SJCRH30 (cell line): ENCODE measurements around the gene GTF2H4. TPM values are rescaled to one million over a fixed set of nuclear protein-coding genes. Genes with fewer than 3 reads are reported as not detected.
"Not testable (repeated sequence)": the region's sequence is repeated elsewhere in the genome, so short reads cannot be mapped to it uniquely, and the experiment has no call there.

ENCODE experiments used
- DNase-seq, 2 experiments: peaks; one replicate each; pipeline ENCODE4 v3.0.0-alpha.2; 2015 to 2020
- H3K27ac ChIP-seq: fragments of 250-450 bp; sonication (Bioruptor Pico); 2 replicates; pipeline ENCODE4 v1.5.1; 2020; ENCODE audit warnings: mild to moderate bottlenecking, moderate library complexity
- H3K27me3 ChIP-seq: fragments of 250-450 bp; sonication (Bioruptor Pico); 2 replicates; pipeline ENCODE4 v1.5.1; 2020; ENCODE audit warnings: mild to moderate bottlenecking, moderate library complexity
- H3K36me3 ChIP-seq: fragments of 250-450 bp; sonication (Bioruptor Pico); 2 replicates; pipeline ENCODE4 v1.5.1; 2020; ENCODE audit warnings: mild to moderate bottlenecking, moderate library complexity
- H3K4me1 ChIP-seq: fragments of 250-450 bp; sonication (Bioruptor Pico); 2 replicates; pipeline ENCODE4 v1.5.1; 2020; ENCODE audit warnings: mild to moderate bottlenecking, moderate library complexity
- H3K4me3 ChIP-seq: fragments of 250-450 bp; sonication (Bioruptor Pico); 2 replicates; pipeline ENCODE4 v1.5.1; 2020; ENCODE audit warnings: mild to moderate bottlenecking, moderate library complexity
- H3K9me3 ChIP-seq: fragments of 250-450 bp; sonication (Bioruptor Pico); replicated peaks from 2 replicates; pipeline ENCODE4 v1.5.1; 2020; ENCODE audit warnings: mild to moderate bottlenecking, moderate library complexity
- total RNA-seq: library from RNA; depleted of rRNA; stranded (reverse); fragments of >200 nt; shearing (Covaris generic); gene quantifications from 2 replicates; pipeline ENCODE4 v1.2.3, GENCODE V29; 2014

Gene GTF2H4
- total RNA-seq, 1 experiment from 2014 or later: 24.2 TPM

- DNase-seq: peak; percentile 36 to 72
- Histone ChIP-seq H3K9me3 (no peaks in the 10 kb centered on the region), H3K4me1 (peaks cover 7% of the 10 kb centered on the region), H3K27ac (no peak overlapping the region), H3K4me3 (no peak overlapping the region), H3K27me3 (no peaks in the 10 kb centered on the region), H3K36me3 (peaks cover 8% of the 10 kb centered on the region)
These were observed 7.6 kb downstream of the GTF2H4 start for GRCh38 chr6:30915591-30915946.

- Histone ChIP-seq H3K36me3 (peaks cover 12% of the 10 kb centered on the region), H3K4me1 (peaks cover 7% of the 10 kb centered on the region), H3K9me3 (no peaks in the 10 kb centered on the region), H3K4me3 (no peak overlapping the region), H3K27me3 (no peaks in the 10 kb centered on the region), H3K27ac (no peak overlapping the region)
- no peak for DNase-seq
These were observed 9.0 kb downstream of the GTF2H4 start for GRCh38 chr6:30917041-30917440.

- Histone ChIP-seq H3K4me1 (peaks cover 7% of the 10 kb centered on the region), H3K36me3 (peaks cover 12% of the 10 kb centered on the region), H3K4me3 (no peak overlapping the region), H3K9me3 (no peaks in the 10 kb centered on the region), H3K27ac (no peak overlapping the region), H3K27me3 (no peaks in the 10 kb centered on the region)
- DNase-seq: no peak
These were observed 9.5 kb downstream of the GTF2H4 start for GRCh38 chr6:30917487-30917886.

GRCh38 chr6:30918670-30919069, 10.7 kb downstream of the GTF2H4 start:
- no peaks in the 10 kb centered on the region for H3K27me3 ChIP-seq
- no peak overlapping the region for H3K4me3 ChIP-seq
- peaks cover 7% of the 10 kb centered on the region for H3K4me1 ChIP-seq
- H3K36me3 ChIP-seq: peaks cover 12% of the 10 kb centered on the region
- H3K27ac ChIP-seq: no peak overlapping the region
- no peak for DNase-seq
- no peaks in the 10 kb centered on the region for H3K9me3 ChIP-seq

- peaks cover 23% of the 10 kb centered on the region for H3K36me3 ChIP-seq
- no peaks in the 10 kb centered on the region for H3K27me3 ChIP-seq
- no peak overlapping the region for H3K27ac ChIP-seq
- no peak overlapping the region for H3K4me3 ChIP-seq
- no peaks in the 10 kb centered on the region for H3K9me3 ChIP-seq
- DNase-seq: no peak
- H3K4me1 ChIP-seq: no peaks in the 10 kb centered on the region
These were observed 14.4 kb downstream of the GTF2H4 start for GRCh38 chr6:30922447-30922852.

GRCh38 chr6:30924040-30924627, 16.1 kb downstream of the GTF2H4 start:
- not testable (repeated sequence) for H3K9me3 ChIP-seq, H3K4me3 ChIP-seq, H3K27me3 ChIP-seq, H3K27ac ChIP-seq, DNase-seq, H3K4me1 ChIP-seq
- H3K36me3 ChIP-seq: peaks cover 22% of the 10 kb centered on the region

- Histone ChIP-seq H3K36me3 (peaks cover 13% of the 10 kb centered on the region), H3K27me3 (no peaks in the 10 kb centered on the region), H3K27ac (no peak overlapping the region), H3K4me3 (no peak overlapping the region), H3K9me3 (no peaks in the 10 kb centered on the region), H3K4me1 (no peaks in the 10 kb centered on the region)
- DNase-seq: no peak
These were observed 18.6 kb downstream of the GTF2H4 start for GRCh38 chr6:30926644-30927043.

- not testable (repeated sequence) for DNase-seq, H3K27me3 ChIP-seq, H3K9me3 ChIP-seq, H3K27ac ChIP-seq, H3K4me1 ChIP-seq, H3K4me3 ChIP-seq
- H3K36me3 ChIP-seq: peaks cover 13% of the 10 kb centered on the region
These were observed 19.1 kb downstream of the GTF2H4 start for GRCh38 chr6:30927080-30927479.

- H3K4me3 ChIP-seq: no peak overlapping the region
- no peaks in the 10 kb centered on the region for H3K9me3 ChIP-seq
- no peak for DNase-seq
- no peak overlapping the region for H3K27ac ChIP-seq
- peaks cover 13% of the 10 kb centered on the region for H3K36me3 ChIP-seq
- H3K27me3 ChIP-seq: no peaks in the 10 kb centered on the region
- H3K4me1 ChIP-seq: no peaks in the 10 kb centered on the region
These were observed 20.7 kb downstream of the GTF2H4 start for GRCh38 chr6:30928677-30929076.

GRCh38 chr6:30930506-30930905, 22.5 kb downstream of the GTF2H4 start:
- H3K9me3 ChIP-seq: no peaks in the 10 kb centered on the region
- no peak overlapping the region for H3K27ac ChIP-seq
- no peak overlapping the region for H3K4me3 ChIP-seq
- peaks cover 12% of the 10 kb centered on the region for H3K36me3 ChIP-seq
- no peaks in the 10 kb centered on the region for H3K4me1 ChIP-seq
- H3K27me3 ChIP-seq: no peaks in the 10 kb centered on the region
- no peak for DNase-seq

- no peak overlapping the region for H3K27ac ChIP-seq
- H3K36me3 ChIP-seq: peaks cover 4% of the 10 kb centered on the region
- H3K4me3 ChIP-seq: no peak overlapping the region
- H3K27me3 ChIP-seq: no peaks in the 10 kb centered on the region
- H3K4me1 ChIP-seq: no peaks in the 10 kb centered on the region
- DNase-seq: no peak
- H3K9me3 ChIP-seq: no peaks in the 10 kb centered on the region
These were observed 23.3 kb downstream of the GTF2H4 start for GRCh38 chr6:30931272-30931671.

- H3K27ac ChIP-seq: no peak within 1 kb of the TSS
- peaks cover 3% of the 10 kb centered on the region; the same call in 1 of the 2 replicates for H3K36me3 ChIP-seq
- H3K9me3 ChIP-seq: no peaks in the 10 kb centered on the region
- no peaks in the 10 kb centered on the region for H3K27me3 ChIP-seq
- no peak within 1 kb of the TSS for H3K4me3 ChIP-seq
- no peaks in the 10 kb centered on the region for H3K4me1 ChIP-seq
- no peak for DNase-seq
These were observed 24.1 kb downstream of the GTF2H4 start, which contains the start of gene SFTA2 for GRCh38 chr6:30931969-30932645. SFTA2 (minus strand) TSS chr6:30932170; CDS start chr6:30932096, 74 bp downstream.

GRCh38 chr6:30932665-30933365, 24.8 kb downstream of the GTF2H4 start:
- no peaks in the 10 kb centered on the region for H3K27me3 ChIP-seq
- no peak overlapping the region for H3K4me3 ChIP-seq
- H3K27ac ChIP-seq: no peak overlapping the region
- H3K36me3 ChIP-seq: no peaks in the 10 kb centered on the region
- no peaks in the 10 kb centered on the region for H3K4me1 ChIP-seq
- H3K9me3 ChIP-seq: no peaks in the 10 kb centered on the region
- no peak for DNase-seq

GRCh38 chr6:30935018-30935417, 27.0 kb downstream of the GTF2H4 start:
- Histone ChIP-seq H3K36me3 (no peaks in the 10 kb centered on the region), H3K4me1 (no peaks in the 10 kb centered on the region), H3K4me3 (no peak overlapping the region), H3K27ac (no peak overlapping the region), H3K9me3 (no peaks in the 10 kb centered on the region), H3K27me3 (no peaks in the 10 kb centered on the region)
- no peak for DNase-seq

- Histone ChIP-seq H3K27me3 (no peaks in the 10 kb centered on the region), H3K9me3 (no peaks in the 10 kb centered on the region), H3K4me3 (no peak overlapping the region), H3K4me1 (no peaks in the 10 kb centered on the region; the same call in 1 of the 2 replicates), H3K27ac (no peak overlapping the region), H3K36me3 (no peaks in the 10 kb centered on the region)
- no peak for DNase-seq
These were observed 29.3 kb downstream of the GTF2H4 start for GRCh38 chr6:30937265-30937664.
